Activated CD8-positive, alpha-beta T cell treated with anti-CD3 and anti-CD28 coated beads for 36 hours (primary cell): Measurements from ENCODE around the gene TEN1. TPM values are rescaled to one million over a fixed set of nuclear protein-coding genes. Genes with fewer than 3 reads are reported as not detected.
A peak's percentile ranks its signal among the peaks of the same experiment; 100 is the strongest.

Source experiments
- ATAC-seq: fragments of 200-7000 bp; cut with Tn5 transposase; one replicate; pipeline ENCODE4 v1.10.0; 2021; ENCODE audit warnings: mild to moderate bottlenecking, moderate library complexity
- CTCF ChIA-PET: fragments of 350-600 bp; sonication (Branson Sonifier 250); formaldehyde crosslinking; loops from one replicate; lab custom pipeline; 2021; ENCODE audit warnings: antibody characterized with exemption; lab: Charles Lee
- POLR2A ChIA-PET: fragments of 350-600 bp; sonication (Branson Sonifier 250); formaldehyde crosslinking; loops from one replicate; lab custom pipeline; 2021; ENCODE audit warnings: antibody characterized with exemption; lab: Charles Lee
- DNase-seq: peaks from one replicate; pipeline ENCODE4 v3.0.0-alpha.2; 2020
- H3K27ac Mint-ChIP-seq: one replicate; pipeline ENCODE4 v1.8.0; 2021; ENCODE audit warnings: mild to moderate bottlenecking, mixed read lengths
- H3K27me3 Mint-ChIP-seq: one replicate; pipeline ENCODE4 v1.8.0; 2021; ENCODE audit warnings: mixed read lengths
- H3K36me3 Mint-ChIP-seq: one replicate; pipeline ENCODE4 v1.8.0; 2021; ENCODE audit warnings: low read depth, mixed read lengths
- H3K4me1 Mint-ChIP-seq: one replicate; pipeline ENCODE4 v1.8.0; 2021; ENCODE audit warnings: low read depth, mixed read lengths
- H3K4me3 Mint-ChIP-seq: one replicate; pipeline ENCODE4 v1.8.0; 2021; ENCODE audit warnings: mild to moderate bottlenecking, moderate library complexity, mixed read lengths
- H3K9me3 Mint-ChIP-seq: one replicate; pipeline ENCODE4 v1.8.0; 2021; ENCODE audit warnings: mixed read lengths
- CTCF ChIP-seq: fragments of 200-600 bp; IDR thresholded peaks from one replicate; pipeline ENCODE4 v1.8.0; 2022; ENCODE audit warnings: antibody characterized with exemption, mild to moderate bottlenecking
- intact Hi-C: fragments of 100-400 bp; cut with micrococcal nuclease; formaldehyde crosslinking; loops from one replicate; pipeline ENCODE4 v1.10.0; 2022
- total RNA-seq, 2 experiments: library from RNA; stranded (reverse); gene quantifications; one replicate each; pipeline ENCODE4 v1.2.3, GENCODE V29; 2021

Gene TEN1
- total RNA-seq, 2 experiments from 2014 or later = 11.7 to 13.2 TPM

DNA sequence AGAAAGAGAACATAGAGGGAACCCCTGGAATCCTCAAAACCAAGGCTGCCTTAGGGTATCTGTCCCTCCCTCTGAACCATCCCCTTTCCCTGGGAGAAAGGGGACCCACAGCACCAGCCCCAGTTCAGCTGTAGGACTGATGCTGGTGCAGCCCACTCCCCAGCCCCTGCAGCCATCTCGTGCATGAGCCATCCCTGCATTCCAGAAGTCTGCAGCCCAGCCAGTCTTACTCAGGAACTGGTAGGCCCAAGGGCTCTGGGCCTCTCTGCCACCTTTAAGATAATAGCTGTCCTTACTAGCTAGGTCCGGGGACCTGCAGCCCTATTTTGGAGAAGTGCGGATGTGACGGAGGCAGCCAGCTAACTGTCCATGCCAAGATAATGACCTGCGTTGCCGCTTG, 54.1 kb downstream of the TEN1 start:
- no peak for ATAC-seq
- DNase-seq = no peak
- CTCF ChIA-PET = interaction anchor here (0.8 to 2.6 kb wide), 6 partner anchors 14 to 246 kb away, joined by 3 to 10 read pairs (median 4); partner anchors contain the start of gene CDK3

DNA sequence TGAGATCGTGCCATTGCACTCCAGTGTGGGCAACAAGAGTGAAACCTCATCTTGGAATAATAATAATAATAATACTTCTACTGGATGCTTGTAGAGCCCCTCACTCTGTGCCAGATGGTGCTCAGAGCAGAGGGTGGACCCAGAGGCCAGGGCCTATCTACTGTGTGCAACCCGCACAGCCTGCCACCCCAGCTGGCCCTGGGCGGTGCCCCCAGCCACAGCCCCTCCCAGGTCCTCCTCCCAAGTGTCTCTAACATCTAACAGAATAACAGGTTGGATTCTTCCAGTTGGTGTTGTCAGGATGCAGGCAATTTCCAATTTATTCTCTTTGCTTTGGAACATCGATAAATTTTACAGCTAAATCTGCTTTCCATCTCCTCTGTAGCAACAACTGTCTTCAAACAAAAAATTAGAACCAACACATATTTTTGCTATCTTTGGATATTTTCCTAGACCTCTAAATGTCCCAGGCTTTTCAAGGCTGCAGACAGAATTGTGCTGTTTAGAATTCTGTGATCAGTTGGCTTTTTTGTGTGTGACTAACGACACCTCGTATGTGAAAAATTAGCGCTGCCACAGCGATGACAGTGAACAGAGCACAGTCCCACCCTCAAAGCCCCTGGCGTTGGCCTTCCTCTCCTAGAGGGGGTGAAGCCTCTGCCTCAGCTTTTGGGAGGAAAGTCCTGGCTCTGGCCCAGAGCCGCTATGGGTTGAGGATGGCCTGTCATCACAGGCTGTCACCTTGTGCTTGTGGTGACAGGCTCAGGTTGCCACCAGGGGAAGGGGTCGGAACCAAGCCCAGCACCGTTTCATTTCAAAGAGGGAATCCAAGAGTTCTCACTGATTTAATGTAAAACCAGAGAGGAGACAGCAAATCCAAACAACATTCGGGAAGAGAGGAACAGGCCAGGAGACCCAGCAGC, 55.6 kb downstream of the TEN1 start:
- H3K9me3 Mint-ChIP-seq = no peaks in the 10 kb centered on the region
- ChIA-PET POLR2A (interaction anchor here (0.7 to 1.0 kb wide), 3 partner anchors 8 to 14 kb away, joined by 3 read pairs; no protein-coding TSS in a partner anchor), CTCF (interaction anchor here (0.5 to 2.6 kb wide), 6 partner anchors 12 to 433 kb away, joined by 3 to 10 read pairs (median 4); partner anchors contain the start of gene CDK3)
- H3K27me3 Mint-ChIP-seq = no peaks in the 10 kb centered on the region
- intact Hi-C loops = no loop called here
- no peak overlapping the region for H3K4me3 Mint-ChIP-seq
- peaks cover 24% of the 10 kb centered on the region for H3K4me1 Mint-ChIP-seq
- H3K27ac Mint-ChIP-seq = no peak overlapping the region
- H3K36me3 Mint-ChIP-seq = peaks cover 18% of the 10 kb centered on the region
- ATAC-seq (no peak), DNase-seq (no peak)
- no peak for TF ChIP-seq CTCF

More for the DNA sequence above, 54.1 kb downstream of the TEN1 start:
- no peak overlapping the region for H3K27ac Mint-ChIP-seq
- H3K9me3 Mint-ChIP-seq = no peaks in the 10 kb centered on the region
- no peak for TF ChIP-seq CTCF
- H3K36me3 Mint-ChIP-seq = peaks cover 9% of the 10 kb centered on the region
- H3K27me3 Mint-ChIP-seq = no peaks in the 10 kb centered on the region
- no peak overlapping the region for H3K4me3 Mint-ChIP-seq
- peaks cover 36% of the 10 kb centered on the region for H3K4me1 Mint-ChIP-seq
- POLR2A ChIA-PET = interaction anchor here (0.5 kb wide), 1 partner anchor 33 kb away, joined by 3 read pairs; no protein-coding TSS in a partner anchor
- intact Hi-C loops = no loop called here

GRCh38 chr17:76036497-76037261, 57.6 kb downstream of the TEN1 start:
- H3K9me3 Mint-ChIP-seq = no peaks in the 10 kb centered on the region
- H3K4me1 Mint-ChIP-seq = peaks cover 17% of the 10 kb centered on the region
- intact Hi-C loops = no loop called here
- POLR2A ChIA-PET = interaction anchor here (1.3 kb wide), 1 partner anchor 20 kb away, joined by 4 read pairs; no protein-coding TSS in a partner anchor
- DNase-seq = no peak
- H3K4me3 Mint-ChIP-seq = no peak overlapping the region
- ATAC-seq = no peak
- no peak for TF ChIP-seq CTCF
- H3K27ac Mint-ChIP-seq = no peak overlapping the region
- H3K36me3 Mint-ChIP-seq = peaks cover 23% of the 10 kb centered on the region
- no peaks in the 10 kb centered on the region for H3K27me3 Mint-ChIP-seq
- CTCF ChIA-PET = interaction anchor here (1.1 to 1.4 kb wide), 3 partner anchors 23 to 243 kb away, joined by 3 to 6 read pairs (median 3); no protein-coding TSS in a partner anchor

GRCh38 chr17:76038050-76038449, 59.0 kb downstream of the TEN1 start:
- intact Hi-C loops = no loop called here
- peaks cover 17% of the 10 kb centered on the region for H3K4me1 Mint-ChIP-seq
- H3K27ac Mint-ChIP-seq = peak overlapping the region; percentile 35
- no peak overlapping the region for H3K4me3 Mint-ChIP-seq
- no peaks in the 10 kb centered on the region for H3K9me3 Mint-ChIP-seq
- peaks cover 28% of the 10 kb centered on the region for H3K36me3 Mint-ChIP-seq
- no peak for TF ChIP-seq CTCF
- CTCF ChIA-PET = interaction anchor here (0.7 to 1.3 kb wide), 4 partner anchors 14 to 242 kb away, joined by 3 to 6 read pairs (median 3); no protein-coding TSS in a partner anchor
- POLR2A ChIA-PET = interaction anchor here (0.6 kb wide), 1 partner anchor 8 kb away, joined by 3 read pairs; no protein-coding TSS in a partner anchor
- no peak for DNase-seq
- H3K27me3 Mint-ChIP-seq = no peaks in the 10 kb centered on the region
- no peak for ATAC-seq
